B cell (primary cell): ENCODE data around the gene TSHR.

Source experiments
- CTCF ChIP-seq: fragments of 200-600 bp; IDR thresholded peaks from one replicate; pipeline ENCODE4 v1.8.0; 2022; ENCODE audit warnings: antibody characterized with exemption, mild to moderate bottlenecking
- EZH2 ChIP-seq: IDR thresholded peaks from 2 replicates; pipeline ENCODE4 v1.6.1; 2012; ENCODE audit warnings: borderline replicate concordance, low read depth, mild to moderate bottlenecking, moderate library complexity, low read length; ENCODE audit not compliant: insufficient read depth, poor library complexity, severe bottlenecking

DNA sequence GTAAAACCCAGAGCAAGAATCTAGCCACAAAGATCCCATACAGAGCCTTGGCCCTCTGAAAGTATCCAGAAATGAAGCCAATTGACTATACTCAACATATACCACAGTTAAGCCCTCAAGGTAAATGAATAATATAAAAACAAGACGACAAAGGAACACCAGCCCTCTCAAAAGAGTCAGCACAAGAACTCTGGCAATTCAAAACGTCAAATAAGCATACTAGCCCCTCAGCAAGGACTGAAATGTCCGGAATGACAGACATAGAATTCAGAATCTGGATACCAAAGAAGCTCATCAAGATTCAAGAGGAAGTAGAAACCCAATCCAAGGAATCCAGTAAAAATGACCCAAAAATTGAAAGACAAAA lies 215.4 kb downstream of the TSHR start:
- TF ChIP-seq CTCF: peak; percentile 35
- no peak for TF ChIP-seq EZH2
